ENCODE data around the gene LYZL1.

GRCh38 chr10:29306688-29307087 lies 17.8 kb downstream of the LYZL1 start:
- TF ChIP-seq, protein P1, sequence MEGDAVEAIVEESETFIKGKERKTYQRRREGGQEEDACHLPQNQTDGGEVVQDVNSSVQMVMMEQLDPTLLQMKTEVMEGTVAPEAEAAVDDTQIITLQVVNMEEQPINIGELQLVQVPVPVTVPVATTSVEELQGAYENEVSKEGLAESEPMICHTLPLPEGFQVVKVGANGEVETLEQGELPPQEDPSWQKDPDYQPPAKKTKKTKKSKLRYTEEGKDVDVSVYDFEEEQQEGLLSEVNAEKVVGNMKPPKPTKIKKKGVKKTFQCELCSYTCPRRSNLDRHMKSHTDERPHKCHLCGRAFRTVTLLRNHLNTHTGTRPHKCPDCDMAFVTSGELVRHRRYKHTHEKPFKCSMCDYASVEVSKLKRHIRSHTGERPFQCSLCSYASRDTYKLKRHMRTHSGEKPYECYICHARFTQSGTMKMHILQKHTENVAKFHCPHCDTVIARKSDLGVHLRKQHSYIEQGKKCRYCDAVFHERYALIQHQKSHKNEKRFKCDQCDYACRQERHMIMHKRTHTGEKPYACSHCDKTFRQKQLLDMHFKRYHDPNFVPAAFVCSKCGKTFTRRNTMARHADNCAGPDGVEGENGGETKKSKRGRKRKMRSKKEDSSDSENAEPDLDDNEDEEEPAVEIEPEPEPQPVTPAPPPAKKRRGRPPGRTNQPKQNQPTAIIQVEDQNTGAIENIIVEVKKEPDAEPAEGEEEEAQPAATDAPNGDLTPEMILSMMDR (IDR thresholded peaks at IDR 0.05): no peak
- no peak for TF ChIP-seq POLR2A (IDR thresholded peaks at IDR 0.05)
